ENCODE measurements around the gene TULP3. TPM values are rescaled to one million over a fixed set of nuclear protein-coding genes. Genes with fewer than 3 reads are reported as not detected.

The TULP3 gene
- polyA plus RNA-seq, 1 experiment: 48.7 TPM

DNA sequence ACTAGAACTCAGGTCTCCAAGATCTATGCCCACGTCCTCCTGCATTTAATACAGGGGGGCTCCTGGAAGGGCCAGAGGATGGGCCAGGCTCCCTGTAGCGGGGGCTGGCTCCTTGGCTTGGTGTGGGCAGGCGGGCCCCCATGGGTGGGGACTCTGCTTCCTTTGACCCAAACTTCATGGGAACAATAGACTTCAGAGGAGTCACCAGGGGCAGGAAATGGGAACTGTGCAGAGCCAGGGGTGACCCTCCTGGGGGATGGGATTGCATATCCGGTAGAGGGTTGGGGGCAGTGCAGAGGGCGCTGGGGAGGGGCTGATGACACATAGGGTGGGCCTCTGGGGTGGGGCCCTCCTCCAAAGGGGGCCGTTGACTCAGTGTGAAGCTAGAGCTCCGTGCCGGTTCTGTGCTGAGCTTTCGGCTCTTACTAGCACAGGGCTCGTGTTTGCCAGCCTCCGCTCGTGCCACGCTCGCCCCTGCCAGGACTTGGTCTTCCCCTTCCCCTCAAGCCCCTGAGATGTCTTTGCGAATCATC is 73.1 kb downstream of the TULP3 start:
- ChIA-PET CTCF (interaction anchor here (1.0 kb wide), 1 partner anchor 19 kb away, joined by 4 read pairs; no protein-coding TSS in a partner anchor), POLR2A (no interaction called here)
- TF ChIP-seq, protein P1, sequence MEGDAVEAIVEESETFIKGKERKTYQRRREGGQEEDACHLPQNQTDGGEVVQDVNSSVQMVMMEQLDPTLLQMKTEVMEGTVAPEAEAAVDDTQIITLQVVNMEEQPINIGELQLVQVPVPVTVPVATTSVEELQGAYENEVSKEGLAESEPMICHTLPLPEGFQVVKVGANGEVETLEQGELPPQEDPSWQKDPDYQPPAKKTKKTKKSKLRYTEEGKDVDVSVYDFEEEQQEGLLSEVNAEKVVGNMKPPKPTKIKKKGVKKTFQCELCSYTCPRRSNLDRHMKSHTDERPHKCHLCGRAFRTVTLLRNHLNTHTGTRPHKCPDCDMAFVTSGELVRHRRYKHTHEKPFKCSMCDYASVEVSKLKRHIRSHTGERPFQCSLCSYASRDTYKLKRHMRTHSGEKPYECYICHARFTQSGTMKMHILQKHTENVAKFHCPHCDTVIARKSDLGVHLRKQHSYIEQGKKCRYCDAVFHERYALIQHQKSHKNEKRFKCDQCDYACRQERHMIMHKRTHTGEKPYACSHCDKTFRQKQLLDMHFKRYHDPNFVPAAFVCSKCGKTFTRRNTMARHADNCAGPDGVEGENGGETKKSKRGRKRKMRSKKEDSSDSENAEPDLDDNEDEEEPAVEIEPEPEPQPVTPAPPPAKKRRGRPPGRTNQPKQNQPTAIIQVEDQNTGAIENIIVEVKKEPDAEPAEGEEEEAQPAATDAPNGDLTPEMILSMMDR (IDR thresholded peaks at IDR 0.05; ENCODE audit: low read depth, low read length): no peak
- H3K4me3 ChIP-seq (ENCODE audit: low read depth, low read length): peak overlapping the region; percentile 17; the same call in 1 of the 2 replicates
- H3K27me3 ChIP-seq (ENCODE audit: control insufficient read depth, insufficient read depth, low read length): no peaks in the 10 kb centered on the region
- no peak for DNase-seq (ENCODE audit: low read depth, low spot score)
- no peaks in the 10 kb centered on the region for H3K9me3 ChIP-seq (ENCODE audit: control insufficient read depth, insufficient read depth, low read length)
- H3K27ac ChIP-seq (ENCODE audit: low read depth, low read length): peak overlapping the region; percentile 39

DNA sequence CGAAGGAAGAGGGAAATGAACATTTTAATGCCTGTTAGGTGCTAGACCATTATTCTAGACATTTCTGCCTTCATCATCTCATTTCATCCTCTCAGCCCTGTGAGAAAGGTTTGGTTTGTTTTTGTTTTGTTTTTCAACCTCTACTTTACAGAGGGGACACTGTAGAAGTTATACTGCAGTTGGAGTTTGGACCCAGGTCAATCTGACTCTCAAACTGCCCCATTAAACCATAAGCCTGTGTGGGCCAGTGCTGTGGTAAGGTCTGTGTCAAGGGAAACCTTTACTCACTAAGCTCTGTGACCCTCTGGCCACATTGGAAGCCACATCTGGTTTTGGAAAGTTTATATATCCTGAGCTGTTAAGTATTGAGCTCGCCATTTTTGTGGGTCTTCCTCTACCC is 77.0 kb downstream of the TULP3 start:
- DNase-seq (ENCODE audit: low read depth, low spot score): no peak
- H3K4me3 ChIP-seq (ENCODE audit: low read depth, low read length): no peak overlapping the region
- POLR2A ChIA-PET: no interaction called here
- CTCF ChIA-PET: interaction anchor here (1.2 kb wide), 1 partner anchor 74 kb away, joined by 3 read pairs; no protein-coding TSS in a partner anchor
- no peak overlapping the region for H3K27ac ChIP-seq (ENCODE audit: low read depth, low read length)
- no peaks in the 10 kb centered on the region for H3K27me3 ChIP-seq (ENCODE audit: control insufficient read depth, insufficient read depth, low read length)
- TF ChIP-seq, protein P1 (IDR thresholded peaks at IDR 0.05; ENCODE audit: low read depth, low read length): no peak
- no peaks in the 10 kb centered on the region for H3K9me3 ChIP-seq (ENCODE audit: control insufficient read depth, insufficient read depth, low read length)

DNA sequence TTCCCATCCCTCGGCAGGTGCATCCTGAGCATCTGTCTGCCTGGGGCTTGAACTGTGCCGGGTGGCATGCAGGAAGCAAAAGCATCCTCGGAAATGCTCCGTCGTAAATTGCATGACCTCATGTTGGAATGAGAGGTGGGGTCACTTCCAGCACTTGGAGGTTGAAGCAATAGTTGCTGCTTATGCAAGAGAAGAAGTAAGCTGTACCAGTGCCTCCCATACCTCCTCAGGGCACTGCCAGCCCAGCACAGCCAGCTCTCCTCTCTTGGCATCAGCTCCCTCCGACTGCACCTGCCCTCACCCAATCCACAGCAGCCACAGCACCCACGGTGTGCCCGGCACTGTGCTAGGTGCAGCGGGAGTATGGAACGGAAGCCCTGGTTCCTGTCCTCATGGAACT is 80.1 kb downstream of the TULP3 start:
- TF ChIP-seq, protein P1 (IDR thresholded peaks at IDR 0.05; ENCODE audit: low read depth, low read length): no peak
- no peak for DNase-seq (ENCODE audit: low read depth, low spot score)
- CTCF ChIA-PET: no interaction called here
- H3K9me3 ChIP-seq (ENCODE audit: control insufficient read depth, insufficient read depth, low read length): no peaks in the 10 kb centered on the region
- POLR2A ChIA-PET: no interaction called here
- H3K4me3 ChIP-seq (ENCODE audit: low read depth, low read length): no peak overlapping the region
- no peak overlapping the region for H3K27ac ChIP-seq (ENCODE audit: low read depth, low read length)
- H3K27me3 ChIP-seq (ENCODE audit: control insufficient read depth, insufficient read depth, low read length): no peaks in the 10 kb centered on the region

DNA sequence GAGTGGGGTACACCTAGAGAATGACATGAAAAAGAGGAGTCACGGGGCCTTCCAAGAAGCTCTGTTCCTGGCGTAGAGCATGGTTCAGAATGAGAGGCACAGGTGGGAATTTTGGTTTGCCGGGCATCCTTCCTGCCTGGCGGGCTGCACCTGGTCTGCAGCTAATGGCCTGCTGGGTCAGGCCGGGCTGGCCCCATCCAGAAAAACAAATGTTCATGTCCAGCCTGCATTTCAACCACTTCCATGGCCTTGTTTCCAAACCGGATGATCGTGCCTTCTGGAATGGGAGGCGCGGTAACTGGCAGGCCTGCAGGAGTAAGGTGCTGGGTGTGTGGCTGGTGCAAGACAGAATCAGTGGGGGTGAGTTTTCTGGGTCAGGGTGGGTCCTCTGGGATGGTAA is 82.9 kb downstream of the TULP3 start:
- POLR2A ChIA-PET: no interaction called here
- TF ChIP-seq, protein P1 (IDR thresholded peaks at IDR 0.05; ENCODE audit: low read depth, low read length): no peak
- no peaks in the 10 kb centered on the region for H3K9me3 ChIP-seq (ENCODE audit: control insufficient read depth, insufficient read depth, low read length)
- no peak overlapping the region for H3K27ac ChIP-seq (ENCODE audit: low read depth, low read length)
- no peak overlapping the region for H3K4me3 ChIP-seq (ENCODE audit: low read depth, low read length)
- no peak for DNase-seq (ENCODE audit: low read depth, low spot score)
- no peaks in the 10 kb centered on the region for H3K27me3 ChIP-seq (ENCODE audit: control insufficient read depth, insufficient read depth, low read length)
- CTCF ChIA-PET: interaction anchor here (0.6 to 1.4 kb wide), 2 partner anchors 28 to 68 kb away, joined by 4 to 6 read pairs; no protein-coding TSS in a partner anchor

DNA sequence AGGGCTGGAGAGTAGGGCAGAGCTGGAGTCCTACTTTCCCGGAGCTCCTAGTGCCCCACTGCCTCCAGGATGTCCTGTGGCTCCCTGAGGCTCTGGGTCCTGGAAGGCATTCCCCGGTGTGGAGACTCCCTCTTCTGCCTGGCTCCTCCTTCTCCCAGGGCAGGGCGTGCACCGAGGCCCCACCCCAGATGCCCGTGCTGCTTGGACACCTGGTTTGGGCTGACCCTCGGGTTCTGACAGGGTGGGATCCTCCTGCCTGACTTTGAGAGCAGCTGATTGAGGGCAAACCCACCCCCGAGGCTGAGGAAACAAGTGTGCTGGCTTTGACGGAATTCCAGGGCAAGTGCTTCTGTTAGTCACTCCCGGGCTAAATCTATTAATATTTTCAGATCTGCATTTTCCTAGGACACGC is 83.9 kb downstream of the TULP3 start:
- no peak overlapping the region for H3K4me3 ChIP-seq (ENCODE audit: low read depth, low read length)
- TF ChIP-seq, protein P1 (IDR thresholded peaks at IDR 0.05; ENCODE audit: low read depth, low read length): no peak
- H3K27me3 ChIP-seq (ENCODE audit: control insufficient read depth, insufficient read depth, low read length): no peaks in the 10 kb centered on the region
- ChIA-PET POLR2A (no interaction called here), CTCF (no interaction called here)
- H3K27ac ChIP-seq (ENCODE audit: low read depth, low read length): no peak overlapping the region
- DNase-seq (ENCODE audit: low read depth, low spot score): no peak
- no peaks in the 10 kb centered on the region for H3K9me3 ChIP-seq (ENCODE audit: control insufficient read depth, insufficient read depth, low read length)

All from AG04450 (cell line).